ENCODE measurements around the gene PALD1.
"Not testable (repeated sequence)": the region's sequence is repeated elsewhere in the genome, so short reads cannot be mapped to it uniquely, and the experiment has no call there.

PALD1 gene

GRCh38 chr10:70482982-70483760 is 4.6 kb downstream of the PALD1 start:
- H3K4me3 ChIP-seq (ENCODE audit: low read depth, low read length) = no peak overlapping the region
- DNase-seq (ENCODE audit: low read depth) = no peak
- no peak for TF ChIP-seq CTCF (IDR thresholded peaks at IDR 0.05; ENCODE audit: control insufficient read depth, extremely low read depth, insufficient read depth)

GRCh38 chr10:70483872-70484271 is 5.3 kb downstream of the PALD1 start:
- DNase-seq (ENCODE audit: low read depth); H3K4me3 ChIP-seq (ENCODE audit: low read depth, low read length): not testable (repeated sequence)

GRCh38 chr10:70487824-70488223 is 9.3 kb downstream of the PALD1 start:
- H3K4me3 ChIP-seq (ENCODE audit: low read depth, low read length) = no peak overlapping the region
- no peak for TF ChIP-seq CTCF (IDR thresholded peaks at IDR 0.05; ENCODE audit: control insufficient read depth, extremely low read depth, insufficient read depth)
- no peak for DNase-seq (ENCODE audit: low read depth)

- no peak for TF ChIP-seq CTCF (IDR thresholded peaks at IDR 0.05; ENCODE audit: control insufficient read depth, extremely low read depth, insufficient read depth)
- no peak overlapping the region for H3K4me3 ChIP-seq (ENCODE audit: low read depth, low read length)
- no peak for DNase-seq (ENCODE audit: low read depth)
Measured at GRCh38 chr10:70490142-70490541, 11.6 kb downstream of the PALD1 start.

- no peak overlapping the region for H3K4me3 ChIP-seq (ENCODE audit: low read depth, low read length)
- no peak for DNase-seq (ENCODE audit: low read depth)
- no peak for TF ChIP-seq CTCF (IDR thresholded peaks at IDR 0.05; ENCODE audit: control insufficient read depth, extremely low read depth, insufficient read depth)
Measured at GRCh38 chr10:70491614-70492013, 13.0 kb downstream of the PALD1 start.

GRCh38 chr10:70492786-70493659 is 14.5 kb downstream of the PALD1 start:
- DNase-seq (ENCODE audit: low read depth) = no peak
- TF ChIP-seq CTCF (IDR thresholded peaks at IDR 0.05; ENCODE audit: control insufficient read depth, extremely low read depth, insufficient read depth) = no peak
- H3K4me3 ChIP-seq (ENCODE audit: low read depth, low read length) = no peak overlapping the region

- no peak for DNase-seq (ENCODE audit: low read depth)
- H3K4me3 ChIP-seq (ENCODE audit: low read depth, low read length) = no peak overlapping the region
- TF ChIP-seq CTCF (IDR thresholded peaks at IDR 0.05; ENCODE audit: control insufficient read depth, extremely low read depth, insufficient read depth) = no peak
Measured at GRCh38 chr10:70493660-70494234, 15.2 kb downstream of the PALD1 start.
